Effector CD4-positive, alpha-beta T cell (primary cell): Measurements from ENCODE around the gene RCHY1.
"Not testable (repeated sequence)": the region's sequence is repeated elsewhere in the genome, so short reads cannot be mapped to it uniquely, and the experiment has no call there.

Experiments
- DNase-seq: peaks from one replicate; pipeline ENCODE4 v3.0.0-alpha.2; 2020
- total RNA-seq: gene quantifications from one replicate; lab custom pipeline; 2026; lab: John Stamatoyannopoulos, UW

Gene RCHY1
- 60.8 reads per million, percentile 72 among the genes with 10 or more reads in this experiment for total RNA-seq

DNA sequence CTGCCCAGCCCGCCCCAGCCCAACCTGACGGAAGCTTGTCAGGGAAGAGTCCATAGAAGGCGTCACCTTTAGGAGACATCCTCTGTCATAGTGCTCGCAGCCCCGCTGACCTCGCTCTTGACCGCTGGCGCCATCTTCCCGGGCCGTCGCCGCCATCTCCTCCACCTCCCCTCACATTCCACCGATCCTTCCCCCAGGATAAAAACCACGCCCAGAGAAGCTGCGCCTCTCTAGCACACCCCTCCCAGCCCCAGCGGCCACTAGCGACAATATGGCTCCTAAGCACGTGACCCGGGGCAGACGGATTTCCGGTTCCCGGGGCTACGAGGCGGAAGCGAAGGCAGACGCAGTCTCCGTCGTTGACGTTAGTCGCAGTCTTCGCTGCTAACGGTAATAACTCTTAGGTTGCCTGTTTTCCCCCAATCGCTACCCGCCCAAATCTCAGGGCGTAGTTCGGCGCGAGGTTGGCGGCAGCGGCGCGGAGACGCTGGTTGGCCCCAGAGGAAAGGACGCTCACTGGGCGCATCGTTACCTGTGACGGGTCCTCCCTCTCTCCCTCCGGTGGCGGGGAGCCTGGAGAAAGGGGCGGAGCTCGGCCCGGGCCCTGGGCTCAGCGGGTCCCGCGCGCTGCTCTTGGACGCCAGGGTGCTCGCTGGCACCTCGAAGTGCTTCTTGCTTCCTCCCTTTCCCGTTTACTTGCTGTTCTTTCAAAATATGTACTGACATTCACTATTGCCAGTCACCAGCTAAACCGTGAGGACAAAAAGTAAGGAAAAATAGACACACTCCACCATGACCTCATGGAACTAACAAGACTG, at the start of gene RCHY1, which contains the start of gene THAP6:
TSS of gene RCHY1 (minus strand) at position 273 of the 818 bp plus-strand sequence. CDS start at position 156, 117 bp downstream.
TSS of gene THAP6 (plus strand) at position 343 of the 818 bp plus-strand sequence. CDS start 980 bp downstream, outside the sequence.
- peak; percentile 94 for DNase-seq

- DNase-seq: no peak
Observed at GRCh38 chr4:75561789-75562188, 47.6 kb upstream of the RCHY1 start.

GRCh38 chr4:75557696-75558095, 43.5 kb upstream of the RCHY1 start:
- DNase-seq: no peak

- DNase-seq: no peak
Observed at GRCh38 chr4:75555294-75556164, 41.3 kb upstream of the RCHY1 start, which contains the start of gene ODAPH. Gene ODAPH, plus strand, starts transcription at chr4:75556066. Its CDS starts 17 bp downstream, at chr4:75556083.

- DNase-seq: no peak
Observed at GRCh38 chr4:75552452-75552851, 38.2 kb upstream of the RCHY1 start.

- no peak for DNase-seq
Observed at GRCh38 chr4:75549019-75549418, 34.8 kb upstream of the RCHY1 start.

- no peak for DNase-seq
Observed at GRCh38 chr4:75547647-75548387, 33.6 kb upstream of the RCHY1 start.

- DNase-seq: no peak
Observed at GRCh38 chr4:75545526-75545925, 31.3 kb upstream of the RCHY1 start.

GRCh38 chr4:75544870-75545269, 30.7 kb upstream of the RCHY1 start:
- no peak for DNase-seq

- not testable (repeated sequence) for DNase-seq
Observed at GRCh38 chr4:75544220-75544619, 30.0 kb upstream of the RCHY1 start.

DNA sequence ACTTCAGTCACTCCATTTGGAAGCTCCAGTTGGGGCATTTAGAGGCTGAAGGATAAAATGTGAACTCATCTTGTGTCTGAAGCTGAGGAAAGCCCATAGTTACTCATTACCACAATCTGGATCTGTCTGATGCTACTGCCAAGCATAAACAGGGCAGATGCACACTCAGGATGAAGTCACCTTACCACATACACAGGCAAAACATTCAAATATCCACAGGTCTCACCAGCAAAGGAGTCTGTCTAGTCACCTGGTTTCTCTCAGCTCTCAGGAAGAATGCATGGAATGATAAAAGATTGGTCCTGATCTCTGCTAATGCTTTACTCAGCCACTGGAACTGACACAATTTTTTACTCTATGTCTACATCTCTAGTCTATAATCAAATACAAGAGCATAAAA, 28.6 kb upstream of the RCHY1 start:
- no peak for DNase-seq

DNA sequence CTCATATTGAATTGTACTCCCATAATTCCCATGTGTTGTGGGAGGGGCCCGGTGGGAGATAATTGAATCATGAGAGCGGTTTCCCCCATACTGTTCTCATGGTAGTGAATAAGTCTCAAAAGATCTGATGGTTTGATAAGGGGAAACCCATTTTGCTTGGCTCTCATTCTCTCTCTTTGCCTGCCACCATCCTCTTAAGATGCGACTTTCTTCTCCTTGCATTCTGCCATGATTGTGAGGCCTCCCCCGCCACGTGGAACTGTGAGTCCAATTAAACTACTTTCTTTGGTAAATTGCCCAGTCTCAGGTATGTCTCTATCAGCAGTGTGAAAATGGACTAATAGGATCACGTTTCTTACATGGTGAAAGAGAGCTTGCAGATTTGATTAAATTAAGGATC, 23.1 kb upstream of the RCHY1 start:
- not testable (repeated sequence) for DNase-seq

- not testable (repeated sequence) for DNase-seq
Observed at GRCh38 chr4:75533926-75534325, 19.7 kb upstream of the RCHY1 start.

GRCh38 chr4:75533339-75533887, 19.2 kb upstream of the RCHY1 start:
- DNase-seq: not testable (repeated sequence)

DNA sequence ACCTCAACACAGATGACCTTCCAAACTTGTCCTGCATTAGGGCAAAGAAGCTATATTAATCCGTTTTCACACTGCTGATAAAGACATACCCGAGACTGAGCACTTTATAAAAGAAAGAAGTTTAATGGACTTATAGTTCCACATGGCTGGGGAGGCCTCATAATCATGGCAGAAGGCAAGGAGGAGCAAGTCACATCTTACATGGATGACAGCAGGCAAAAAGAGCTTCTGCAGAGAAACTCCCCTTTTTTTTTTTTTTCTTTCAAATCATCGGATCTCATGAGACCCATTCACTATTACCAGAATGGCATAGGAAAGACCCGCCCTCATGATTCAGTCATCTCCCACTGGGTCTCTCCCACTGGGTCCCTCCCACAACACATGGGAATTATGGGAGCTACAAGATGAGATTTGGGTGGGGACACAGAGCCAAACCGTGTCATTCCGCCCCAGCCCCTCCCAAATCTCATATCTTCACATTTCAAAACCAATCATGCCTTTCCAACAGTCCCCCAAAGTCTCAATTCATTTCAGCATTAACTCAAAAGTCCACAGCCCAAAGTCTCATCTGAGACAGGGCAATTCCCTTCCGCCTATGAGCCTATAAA, 17.4 kb upstream of the RCHY1 start:
- not testable (repeated sequence) for DNase-seq

DNA sequence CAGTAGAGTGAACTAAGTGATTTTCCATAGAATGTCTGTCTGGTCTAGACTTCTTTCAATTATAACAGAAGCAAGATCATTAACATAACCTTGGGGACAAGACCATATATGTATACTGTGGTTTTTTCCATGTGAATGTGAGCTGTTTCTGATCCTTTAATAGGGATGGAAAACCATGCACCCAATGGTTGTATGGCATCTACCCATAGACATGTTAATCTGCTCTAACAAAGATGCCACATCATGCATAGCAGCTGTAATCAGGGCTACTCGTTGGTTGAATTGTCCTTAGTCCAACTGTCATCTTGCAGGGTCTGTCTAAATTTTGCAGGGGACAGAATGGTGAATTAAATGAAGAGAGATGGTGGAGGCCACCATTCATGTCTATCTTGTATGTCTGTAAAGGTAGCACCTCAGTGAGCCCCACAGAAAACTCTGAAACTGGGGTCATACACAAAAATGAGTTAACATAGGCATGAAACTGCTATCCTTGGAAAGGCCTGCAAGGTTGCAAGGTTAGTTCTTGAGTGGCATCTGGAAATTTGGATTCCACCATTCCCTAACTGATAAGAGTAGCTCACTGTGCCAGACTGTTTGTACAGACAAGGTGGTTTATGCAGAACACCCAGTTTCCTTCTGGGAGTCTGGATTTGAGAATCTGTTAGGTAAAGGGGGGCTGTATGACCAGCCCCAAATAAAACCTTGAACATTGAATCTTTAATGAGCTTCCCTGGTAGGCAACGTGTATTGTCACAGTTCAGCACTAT, 16.5 kb upstream of the RCHY1 start:
- no peak for DNase-seq

DNA sequence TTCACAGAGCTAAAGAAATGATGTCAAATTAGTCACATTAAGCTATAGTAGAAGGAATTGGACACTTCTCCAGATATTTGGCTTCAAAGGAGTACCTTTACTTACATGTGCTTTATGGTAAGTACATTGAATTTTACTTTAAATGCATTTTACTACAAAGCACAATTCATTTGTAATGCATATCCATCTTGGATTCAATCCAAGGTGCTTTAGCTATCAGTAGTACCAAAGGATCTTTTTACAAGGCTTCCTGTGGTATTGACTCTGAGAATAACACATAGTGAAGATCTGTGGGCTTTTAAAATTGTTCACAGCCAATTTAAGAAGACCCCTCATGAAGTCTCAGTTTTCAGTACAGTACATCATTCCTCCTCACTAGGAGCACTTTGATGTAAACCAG, 13.3 kb upstream of the RCHY1 start:
- DNase-seq: no peak

DNA sequence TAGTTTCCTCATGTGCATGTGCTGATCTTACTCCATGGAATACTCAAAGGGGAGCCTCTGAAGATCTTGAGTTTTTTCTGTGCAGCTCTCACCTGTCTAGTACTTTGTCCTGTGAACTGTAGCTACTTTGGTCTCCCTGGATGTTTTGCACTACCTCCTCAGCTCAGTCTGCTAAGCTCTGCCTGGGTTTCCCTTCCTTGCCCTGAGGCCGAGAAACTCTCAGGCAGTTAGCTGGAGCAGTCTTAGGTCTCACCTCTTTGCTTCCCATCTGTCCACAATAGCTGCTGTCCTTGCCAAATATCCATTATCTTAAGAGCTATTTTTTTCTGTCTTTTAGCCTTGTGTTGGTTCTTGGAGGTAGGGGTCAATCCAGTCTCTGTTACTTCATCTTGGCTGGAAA, 11.7 kb upstream of the RCHY1 start:
- no peak for DNase-seq

- DNase-seq: no peak
Observed at GRCh38 chr4:75525086-75525485, 10.9 kb upstream of the RCHY1 start.

GRCh38 chr4:75519452-75519851, 5.2 kb upstream of the RCHY1 start:
- DNase-seq: not testable (repeated sequence)

GRCh38 chr4:75516144-75516543, 1.9 kb upstream of the RCHY1 start:
- DNase-seq: no peak
